Heart left ventricle (tissue), 13 donors: Measurements from ENCODE around the gene SCUBE2.
"Not testable (repeated sequence)": the region's sequence is repeated elsewhere in the genome, so short reads cannot be mapped to it uniquely, and the experiment has no call there.

Experiments used
- CTCF ChIP-seq, 12 donors: fragments of 200-600 bp; sonication (generic) in 4 of 12; IDR thresholded peaks; one replicate each; pipeline versions ENCODE4 v1.5.0 to v1.8.0; 2018 to 2022; ENCODE audit warnings: antibody characterized with exemption in 12 of 12, mild to moderate bottlenecking in 5 of 12
- POLR2A ChIP-seq, 2 donors: fragments of 450-650 bp; IDR thresholded peaks; one replicate each; pipeline ENCODE4 v1.6.1; 2017; ENCODE audit warnings: antibody characterized with exemption in 2 of 2, mild to moderate bottlenecking in 2 of 2, moderate library complexity in 2 of 2
- donor health status: ischemic (EF 13 %, LVEDD 7.1; RV severe dilation, severe dysfunction).
- donor health status: DM: no; HTN: yes; CAD: no.
- donor health status: DM: no; HTN: no; CAD: no.
- donor health status: ischemic (EF 25% LVEDD 6.9; RV normal size, moderate dysfunction).
- donor health status: ischemic (EF 25% LVEDD 5.7; RV mildly dilated, moderate dysfunction).
- donor health status: ischemic (EF 35%, LVEDD 5.7; RV mildly dilated, moderate dysfunction).
- donor health status: nonischemic (EF 11% LVEDD 7.7; RV severe dilation, severe dysfunction).
- donor health status: DM: yes; HTN: yes; CAD: no.
- donor health status: PGD.
- donor health status: ischemic (EF 29% LVEDD 5.4; RV normal size, mild dysfunction).
- donor health status: nonischemic (EF 23%, LVEDD 6.1; RV moderate dilation, normal function).

GRCh38 chr11:9097186-9097943 lies 6.0 kb upstream of the SCUBE2 start:
- not testable (repeated sequence) for TF ChIP-seq CTCF, POLR2A (IDR thresholded peaks at IDR 0.05)
